ENCODE results near the gene HAS3. TPM values are rescaled to one million over a fixed set of nuclear protein-coding genes. Genes with fewer than 3 reads are reported as not detected.
"Not testable (repeated sequence)": the region's sequence is repeated elsewhere in the genome, so short reads cannot be mapped to it uniquely, and the experiment has no call there.

HAS3 gene
- polyA plus RNA-seq, 1 experiment: 0.62 TPM

DNA sequence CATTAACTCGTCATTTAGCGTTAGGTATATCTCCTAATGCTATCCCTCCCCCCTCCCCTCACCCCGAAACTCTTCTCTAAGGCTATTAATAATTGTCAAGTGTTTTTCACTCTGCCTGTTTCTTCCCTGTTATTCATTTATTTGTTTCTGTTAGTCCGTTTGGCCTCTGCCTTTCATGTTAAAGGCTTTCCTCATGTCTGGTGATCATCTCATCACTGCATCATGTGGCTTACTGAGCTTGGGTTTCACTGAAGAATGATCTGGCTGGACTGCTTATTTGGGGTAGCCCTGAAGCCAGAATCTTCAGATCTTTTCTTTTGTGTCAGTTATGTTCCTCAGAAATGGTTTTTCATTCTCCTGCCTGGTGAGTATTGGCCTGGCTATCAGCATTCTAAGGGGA lies 36.5 kb downstream of the HAS3 start:
- ChIA-PET CTCF (interaction anchor here (0.5 kb wide), 1 partner anchor 189 kb away, joined by 7 read pairs; no protein-coding TSS in a partner anchor), POLR2A (no interaction called here)
- no peak for DNase-seq (ENCODE audit: low read depth, low spot score)
- H3K4me3 ChIP-seq (ENCODE audit: low read depth, low read length): no peak overlapping the region
- no peaks in the 10 kb centered on the region for H3K27me3 ChIP-seq (ENCODE audit: control insufficient read depth, insufficient read depth, low read length)
- no peak overlapping the region for H3K27ac ChIP-seq (ENCODE audit: low read depth, low read length)
- H3K9me3 ChIP-seq (ENCODE audit: control insufficient read depth, insufficient read depth, low read length): no peaks in the 10 kb centered on the region
- TF ChIP-seq, protein P1, sequence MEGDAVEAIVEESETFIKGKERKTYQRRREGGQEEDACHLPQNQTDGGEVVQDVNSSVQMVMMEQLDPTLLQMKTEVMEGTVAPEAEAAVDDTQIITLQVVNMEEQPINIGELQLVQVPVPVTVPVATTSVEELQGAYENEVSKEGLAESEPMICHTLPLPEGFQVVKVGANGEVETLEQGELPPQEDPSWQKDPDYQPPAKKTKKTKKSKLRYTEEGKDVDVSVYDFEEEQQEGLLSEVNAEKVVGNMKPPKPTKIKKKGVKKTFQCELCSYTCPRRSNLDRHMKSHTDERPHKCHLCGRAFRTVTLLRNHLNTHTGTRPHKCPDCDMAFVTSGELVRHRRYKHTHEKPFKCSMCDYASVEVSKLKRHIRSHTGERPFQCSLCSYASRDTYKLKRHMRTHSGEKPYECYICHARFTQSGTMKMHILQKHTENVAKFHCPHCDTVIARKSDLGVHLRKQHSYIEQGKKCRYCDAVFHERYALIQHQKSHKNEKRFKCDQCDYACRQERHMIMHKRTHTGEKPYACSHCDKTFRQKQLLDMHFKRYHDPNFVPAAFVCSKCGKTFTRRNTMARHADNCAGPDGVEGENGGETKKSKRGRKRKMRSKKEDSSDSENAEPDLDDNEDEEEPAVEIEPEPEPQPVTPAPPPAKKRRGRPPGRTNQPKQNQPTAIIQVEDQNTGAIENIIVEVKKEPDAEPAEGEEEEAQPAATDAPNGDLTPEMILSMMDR (IDR thresholded peaks at IDR 0.05; ENCODE audit: low read depth, low read length): no peak

DNA sequence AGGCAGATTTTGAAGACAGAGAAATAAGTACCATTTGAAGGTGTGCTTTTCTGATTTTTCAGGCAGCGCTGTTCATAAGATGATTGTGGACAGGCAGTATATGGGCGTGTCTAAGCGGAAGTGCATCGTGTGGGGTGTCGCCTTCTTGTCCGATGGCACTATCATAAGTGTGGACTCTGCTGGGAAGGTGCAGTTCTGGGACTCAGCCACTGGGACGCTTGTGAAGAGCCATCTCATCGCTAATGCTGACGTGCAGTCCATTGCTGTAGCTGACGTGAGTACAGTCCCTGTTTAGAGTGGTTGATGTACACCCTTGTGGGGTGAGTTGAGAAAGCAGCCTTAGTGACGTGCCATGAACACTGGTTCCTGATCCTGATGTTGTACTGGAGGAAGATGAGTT lies 37.7 kb downstream of the HAS3 start:
- TF ChIP-seq, protein P1 (IDR thresholded peaks at IDR 0.05; ENCODE audit: low read depth, low read length): 0 out of 2 replicates have a peak, but pooled peaks have one; percentile 10
- H3K27ac ChIP-seq (ENCODE audit: low read depth, low read length): no peak overlapping the region
- no peaks in the 10 kb centered on the region for H3K9me3 ChIP-seq (ENCODE audit: control insufficient read depth, insufficient read depth, low read length)
- no peak overlapping the region for H3K4me3 ChIP-seq (ENCODE audit: low read depth, low read length)
- no peaks in the 10 kb centered on the region for H3K27me3 ChIP-seq (ENCODE audit: control insufficient read depth, insufficient read depth, low read length)
- ChIA-PET CTCF (no interaction called here), POLR2A (no interaction called here)
- no peak for DNase-seq (ENCODE audit: low read depth, low spot score)

DNA sequence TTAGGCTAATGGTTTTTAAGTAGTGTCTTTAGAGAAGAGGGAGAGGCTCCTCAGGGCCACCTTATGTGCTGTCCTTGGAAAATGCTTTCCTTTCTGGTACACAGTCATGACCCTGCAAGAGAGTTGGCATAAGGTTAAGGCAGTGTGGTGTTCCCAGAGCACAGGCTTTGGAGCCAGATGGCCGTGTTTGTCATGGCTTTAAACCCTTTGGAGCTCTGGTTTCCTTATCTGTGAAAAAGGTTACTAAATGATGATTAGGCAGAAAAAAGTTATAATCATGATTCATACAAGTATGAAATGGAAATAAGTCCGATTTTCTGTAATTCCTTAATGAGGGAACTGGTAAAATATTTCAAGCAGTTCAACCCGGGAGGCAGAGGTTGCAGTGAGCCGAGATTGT lies 40.2 kb downstream of the HAS3 start:
- POLR2A ChIA-PET: no interaction called here
- H3K27ac ChIP-seq (ENCODE audit: low read depth, low read length): no peak overlapping the region
- CTCF ChIA-PET: interaction anchor here (0.6 kb wide), 1 partner anchor 50 kb away, joined by 3 read pairs; no protein-coding TSS in a partner anchor

DNA sequence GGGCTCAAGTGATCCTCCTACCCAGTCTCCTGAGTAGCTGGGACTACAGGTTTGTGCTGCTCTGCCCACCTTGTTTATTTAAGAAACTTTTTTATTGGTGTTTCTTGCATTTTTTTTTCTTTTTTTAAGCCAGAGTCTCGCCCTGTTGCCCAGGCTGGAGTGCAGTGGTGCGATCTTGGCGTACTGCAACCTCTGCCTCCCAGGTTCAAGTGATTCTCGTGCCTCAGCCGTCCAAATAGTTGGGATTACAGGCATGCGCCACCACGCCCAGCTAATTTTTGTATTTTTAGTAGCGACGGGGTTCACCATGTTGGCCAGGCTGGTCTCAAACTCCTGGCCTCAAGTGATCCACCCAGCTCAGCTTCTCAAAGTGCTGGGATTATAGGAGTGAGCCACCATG lies 44.2 kb downstream of the HAS3 start:
- POLR2A ChIA-PET: interaction anchor here (0.6 to 1.0 kb wide), 3 partner anchors 62 to 181 kb away, joined by 3 to 4 read pairs (median 4); partner anchors contain the start of gene PDF
- not testable (repeated sequence) for H3K27me3 ChIP-seq (ENCODE audit: control insufficient read depth, insufficient read depth, low read length); H3K27ac ChIP-seq (ENCODE audit: low read depth, low read length); DNase-seq (ENCODE audit: low read depth, low spot score); H3K4me3 ChIP-seq (ENCODE audit: low read depth, low read length); H3K9me3 ChIP-seq (ENCODE audit: control insufficient read depth, insufficient read depth, low read length)
- CTCF ChIA-PET: interaction anchor here (0.9 to 3.1 kb wide), 10 partner anchors 10 to 177 kb away, joined by 3 to 35 read pairs (median 10); no protein-coding TSS in a partner anchor

More for the DNA sequence above, 40.2 kb downstream of the HAS3 start:
- Histone ChIP-seq H3K27me3 (ENCODE audit: control insufficient read depth, insufficient read depth, low read length) (no peaks in the 10 kb centered on the region), H3K9me3 (ENCODE audit: control insufficient read depth, insufficient read depth, low read length) (no peaks in the 10 kb centered on the region), H3K4me3 (ENCODE audit: low read depth, low read length) (no peak overlapping the region)
- DNase-seq (ENCODE audit: low read depth, low spot score): no peak
- TF ChIP-seq, protein P1 (IDR thresholded peaks at IDR 0.05; ENCODE audit: low read depth, low read length): no peak

DNA sequence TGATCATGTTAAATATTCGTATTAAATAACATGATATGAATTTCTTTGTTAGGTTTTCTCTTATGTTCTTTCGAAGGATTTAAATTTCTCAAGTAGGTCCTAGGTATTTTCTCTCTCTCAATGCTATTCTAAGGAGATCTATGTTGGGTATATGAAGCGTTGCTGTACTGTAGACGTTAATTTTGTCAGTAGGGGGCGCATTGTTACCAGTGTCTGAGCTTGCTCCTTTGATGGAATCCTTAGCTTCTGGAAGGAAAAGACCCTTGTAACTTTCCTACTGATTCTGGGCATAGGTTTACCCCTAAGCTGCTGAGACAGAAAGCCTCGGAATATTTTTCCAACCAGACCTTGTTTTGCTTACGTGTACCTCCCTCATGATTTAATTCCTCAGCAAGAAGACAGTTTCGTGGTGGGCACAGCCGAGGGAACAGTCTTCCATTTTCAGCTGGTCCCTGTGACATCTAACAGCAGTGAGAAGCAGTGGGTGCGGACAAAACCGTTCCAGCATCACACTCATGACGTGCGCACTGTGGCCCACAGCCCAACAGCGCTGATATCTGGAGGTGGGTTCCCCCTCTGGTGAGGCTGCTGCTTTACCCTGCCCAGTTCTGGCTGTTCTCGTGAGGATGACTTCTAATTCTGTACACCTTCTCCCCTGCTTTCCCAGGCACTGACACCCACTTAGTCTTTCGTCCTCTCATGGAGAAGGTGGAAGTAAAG lies 44.9 kb downstream of the HAS3 start:
- POLR2A ChIA-PET: interaction anchor here (0.6 to 1.0 kb wide), 2 partner anchors 122 to 180 kb away, joined by 3 to 4 read pairs; partner anchors contain the start of gene PDF
- peak; percentile 65 for DNase-seq (ENCODE audit: low read depth, low spot score)

More for the DNA sequence above, 44.9 kb downstream of the HAS3 start:
- Histone ChIP-seq H3K27ac (ENCODE audit: low read depth, low read length) (no peak overlapping the region), H3K27me3 (ENCODE audit: control insufficient read depth, insufficient read depth, low read length) (no peaks in the 10 kb centered on the region), H3K4me3 (ENCODE audit: low read depth, low read length) (no peak overlapping the region), H3K9me3 (ENCODE audit: control insufficient read depth, insufficient read depth, low read length) (no peaks in the 10 kb centered on the region)
- CTCF ChIA-PET: interaction anchor here (0.6 to 3.1 kb wide), 28 partner anchors 9 to 445 kb away, joined by 3 to 35 read pairs (median 4); no protein-coding TSS in a partner anchor
- TF ChIP-seq, protein P1 (IDR thresholded peaks at IDR 0.05; ENCODE audit: low read depth, low read length): peak; percentile 82

Measured in AG04450 (cell line).